Large intestine (tissue), 3 donors: ENCODE data around the gene STK24. TPM values are rescaled to one million over a fixed set of nuclear protein-coding genes. Genes with fewer than 3 reads are reported as not detected.

ENCODE experiments used
- DNase-seq, 2 donors: peaks; one replicate each; pipeline versions ENCODE4 v3.0.0 to v3.0.0-alpha.2; 2013
- H3K27ac ChIP-seq: one replicate; pipeline ENCODE4 v1.5.1; 2013; ENCODE audit warnings: low read length
- H3K27me3 ChIP-seq: 2 replicates; pipeline ENCODE4 v1.6.1; 2013; ENCODE audit warnings: low read length; ENCODE audit not compliant: control insufficient read depth, insufficient read depth
- H3K36me3 ChIP-seq: 2 replicates; pipeline ENCODE4 v1.6.1; 2013; ENCODE audit warnings: low read length; ENCODE audit not compliant: control insufficient read depth, insufficient read depth
- H3K4me1 ChIP-seq: one replicate; pipeline ENCODE4 v1.6.1; 2013; ENCODE audit warnings: low read length; ENCODE audit not compliant: control insufficient read depth, insufficient read depth
- H3K4me3 ChIP-seq: one replicate; pipeline ENCODE4 v1.5.1; 2013; ENCODE audit warnings: low read length
- H3K9me3 ChIP-seq: one replicate; pipeline ENCODE4 v1.6.1; 2013; ENCODE audit warnings: mild to moderate bottlenecking, low read depth, low read length, moderate library complexity; ENCODE audit not compliant: control insufficient read depth
- WGBS: methylation state at CpG from one replicate; pipeline ENCODE4 v1.1.5; 2013; ENCODE audit warnings: low lambda C conversion rate; ENCODE audit not compliant: insufficient coverage; 5-methylcytosine and 5-hydroxymethylcytosine counted together
- polyA plus RNA-seq: library from polyadenylated mRNA; unstranded; fragments of 120-200 nt; gene quantifications from one replicate; pipeline ENCODE4 v1.2.1, GENCODE V29; 2013

STK24 gene
- polyA plus RNA-seq, 1 donor: 119 TPM

- peaks cover 21% of the 10 kb centered on the region for H3K4me1 ChIP-seq
Measured at GRCh38 chr13:98557937-98558792, 18.7 kb downstream of the STK24 start.

GRCh38 chr13:98556968-98557631 is 19.8 kb downstream of the STK24 start:
- H3K27ac ChIP-seq: no peak overlapping the region
- DNase-seq: peak; percentile 63 to 82
- peaks cover 6% of the 10 kb centered on the region for H3K36me3 ChIP-seq

More at GRCh38 chr13:98557937-98558792, 18.7 kb downstream of the STK24 start:
- DNase-seq: no peak
- peak overlapping the region; percentile 24 for H3K27ac ChIP-seq
- WGBS: no CpG with 5 or more reads among the region's 10 CpGs
- H3K27me3 ChIP-seq: no peaks in the 10 kb centered on the region
- peaks cover 9% of the 10 kb centered on the region for H3K36me3 ChIP-seq
- H3K4me3 ChIP-seq: no peak overlapping the region
- H3K9me3 ChIP-seq: no peaks in the 10 kb centered on the region

GRCh38 chr13:98556142-98556816 is 20.6 kb downstream of the STK24 start:
- WGBS: no CpG with 5 or more reads among the region's 8 CpGs
- H3K27ac ChIP-seq: peak overlapping the region; percentile 0
- peak in 1 of 2 donors; percentile 72 for DNase-seq
- H3K27me3 ChIP-seq: no peaks in the 10 kb centered on the region
- H3K4me1 ChIP-seq: peaks cover 16% of the 10 kb centered on the region
- no peaks in the 10 kb centered on the region for H3K9me3 ChIP-seq
- H3K36me3 ChIP-seq: peaks cover 11% of the 10 kb centered on the region
- no peak overlapping the region for H3K4me3 ChIP-seq

More at GRCh38 chr13:98556968-98557631, 19.8 kb downstream of the STK24 start:
- Histone ChIP-seq H3K4me1 (peaks cover 18% of the 10 kb centered on the region), H3K9me3 (no peaks in the 10 kb centered on the region), H3K27me3 (no peaks in the 10 kb centered on the region), H3K4me3 (no peak overlapping the region)
- WGBS: 68% methylated on average over 4 of the region's 10 CpGs

- H3K36me3 ChIP-seq: peaks cover 22% of the 10 kb centered on the region
- H3K27ac ChIP-seq: no peak overlapping the region
- no peak for DNase-seq
- no CpG with 5 or more reads among the region's 3 CpGs for WGBS
- peaks cover 3% of the 10 kb centered on the region for H3K4me1 ChIP-seq
- H3K27me3 ChIP-seq: no peaks in the 10 kb centered on the region
- no peaks in the 10 kb centered on the region for H3K9me3 ChIP-seq
- H3K4me3 ChIP-seq: no peak overlapping the region
Measured at GRCh38 chr13:98549728-98550317, 27.1 kb downstream of the STK24 start.

- DNase-seq: no peak
- WGBS: no CpG with 5 or more reads among the region's 7 CpGs
- no peaks in the 10 kb centered on the region for H3K27me3 ChIP-seq
- H3K9me3 ChIP-seq: no peaks in the 10 kb centered on the region
- no peak overlapping the region for H3K4me3 ChIP-seq
- H3K36me3 ChIP-seq: peaks cover 22% of the 10 kb centered on the region
- no peak overlapping the region for H3K27ac ChIP-seq
- H3K4me1 ChIP-seq: peaks cover 6% of the 10 kb centered on the region
Measured at GRCh38 chr13:98549006-98549727, 27.7 kb downstream of the STK24 start.

- WGBS: no CpG with 5 or more reads among the region's 3 CpGs
Measured at GRCh38 chr13:98548230-98548629, 28.7 kb downstream of the STK24 start.

GRCh38 chr13:98547455-98547854 is 29.5 kb downstream of the STK24 start:
- H3K9me3 ChIP-seq: no peaks in the 10 kb centered on the region
- peaks cover 23% of the 10 kb centered on the region for H3K4me1 ChIP-seq

More at GRCh38 chr13:98548230-98548629, 28.7 kb downstream of the STK24 start:
- Histone ChIP-seq H3K9me3 (no peaks in the 10 kb centered on the region), H3K27ac (no peak overlapping the region), H3K36me3 (peaks cover 22% of the 10 kb centered on the region), H3K4me3 (no peak overlapping the region), H3K4me1 (peaks cover 16% of the 10 kb centered on the region), H3K27me3 (no peaks in the 10 kb centered on the region)
- no peak for DNase-seq

GRCh38 chr13:98546402-98546801 is 30.5 kb downstream of the STK24 start:
- Histone ChIP-seq H3K4me1 (peaks cover 32% of the 10 kb centered on the region), H3K27ac (no peak overlapping the region), H3K36me3 (peaks cover 19% of the 10 kb centered on the region), H3K9me3 (no peaks in the 10 kb centered on the region), H3K4me3 (no peak overlapping the region), H3K27me3 (no peaks in the 10 kb centered on the region)
- no CpG with 5 or more reads among the region's 5 CpGs for WGBS
- no peak for DNase-seq

More at GRCh38 chr13:98547455-98547854, 29.5 kb downstream of the STK24 start:
- Histone ChIP-seq H3K27ac (no peak overlapping the region), H3K36me3 (peaks cover 22% of the 10 kb centered on the region), H3K27me3 (no peaks in the 10 kb centered on the region), H3K4me3 (no peak overlapping the region)
- DNase-seq: no peak
- WGBS: no CpG with 5 or more reads among the region's 5 CpGs

- Histone ChIP-seq H3K9me3 (no peaks in the 10 kb centered on the region), H3K27me3 (no peaks in the 10 kb centered on the region), H3K36me3 (peaks cover 6% of the 10 kb centered on the region), H3K27ac (peak overlapping the region; percentile 39), H3K4me1 (peaks cover 40% of the 10 kb centered on the region), H3K4me3 (no peak overlapping the region)
- 80% methylated on average over 1 of the region's 16 CpGs for WGBS
- peak; percentile 34 to 70 for DNase-seq
Measured at GRCh38 chr13:98544104-98544710, 32.7 kb downstream of the STK24 start.
